ENCODE data around the gene BUB1B. TPM values are rescaled to one million over a fixed set of nuclear protein-coding genes. Genes with fewer than 3 reads are reported as not detected.

The BUB1B gene
- total RNA-seq, 4 donors from 2014 or later: 0.37 to 7.4 (median 1.5) TPM

DNA sequence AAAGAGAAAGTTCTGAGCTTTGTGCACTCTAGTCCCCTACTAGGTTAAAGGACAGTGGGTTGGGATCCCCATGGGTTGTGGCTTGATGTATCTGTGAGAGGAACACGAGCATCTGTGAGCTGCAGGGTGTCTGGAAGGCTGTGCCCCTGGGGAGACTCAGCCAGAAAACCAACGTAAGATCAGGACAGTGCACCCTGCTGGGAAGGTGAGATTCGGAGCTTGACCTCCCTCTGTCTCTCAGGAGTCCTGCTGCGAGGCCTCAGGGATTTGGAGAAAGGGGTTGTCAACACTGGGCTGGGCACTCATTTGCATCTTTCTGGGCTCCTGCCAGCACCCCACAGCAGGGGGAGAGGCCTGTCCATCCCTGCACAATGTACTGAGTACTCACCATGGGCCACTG is 106.8 kb downstream of the BUB1B start:
- DNase-seq (ENCODE audit: low spot score) (no peak), ATAC-seq (ENCODE audit: low FRiP score) (no peak)
- TF ChIP-seq, protein P1, sequence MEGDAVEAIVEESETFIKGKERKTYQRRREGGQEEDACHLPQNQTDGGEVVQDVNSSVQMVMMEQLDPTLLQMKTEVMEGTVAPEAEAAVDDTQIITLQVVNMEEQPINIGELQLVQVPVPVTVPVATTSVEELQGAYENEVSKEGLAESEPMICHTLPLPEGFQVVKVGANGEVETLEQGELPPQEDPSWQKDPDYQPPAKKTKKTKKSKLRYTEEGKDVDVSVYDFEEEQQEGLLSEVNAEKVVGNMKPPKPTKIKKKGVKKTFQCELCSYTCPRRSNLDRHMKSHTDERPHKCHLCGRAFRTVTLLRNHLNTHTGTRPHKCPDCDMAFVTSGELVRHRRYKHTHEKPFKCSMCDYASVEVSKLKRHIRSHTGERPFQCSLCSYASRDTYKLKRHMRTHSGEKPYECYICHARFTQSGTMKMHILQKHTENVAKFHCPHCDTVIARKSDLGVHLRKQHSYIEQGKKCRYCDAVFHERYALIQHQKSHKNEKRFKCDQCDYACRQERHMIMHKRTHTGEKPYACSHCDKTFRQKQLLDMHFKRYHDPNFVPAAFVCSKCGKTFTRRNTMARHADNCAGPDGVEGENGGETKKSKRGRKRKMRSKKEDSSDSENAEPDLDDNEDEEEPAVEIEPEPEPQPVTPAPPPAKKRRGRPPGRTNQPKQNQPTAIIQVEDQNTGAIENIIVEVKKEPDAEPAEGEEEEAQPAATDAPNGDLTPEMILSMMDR (IDR thresholded peaks at IDR 0.05): no peak

DNA sequence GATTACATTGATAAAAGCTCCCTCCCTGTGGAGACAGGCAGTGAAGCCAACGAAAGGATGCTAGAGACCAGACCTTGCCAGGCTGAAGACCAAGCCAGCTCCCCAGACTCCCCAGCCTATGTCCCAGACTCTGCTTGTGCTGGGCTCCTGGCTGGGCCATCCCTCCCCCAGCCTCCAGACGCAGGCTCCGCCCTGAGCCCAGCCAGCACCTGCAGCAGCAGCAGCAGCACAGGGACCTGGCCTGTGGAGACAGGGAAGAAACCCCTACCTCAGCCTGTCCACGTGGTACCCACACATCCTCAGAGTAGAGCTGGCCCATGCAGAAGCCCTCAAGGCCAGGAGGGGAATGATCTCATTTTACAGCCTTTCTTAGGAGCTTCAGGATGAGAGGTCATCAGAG is 108.7 kb downstream of the BUB1B start:
- TF ChIP-seq, protein P1 (IDR thresholded peaks at IDR 0.05): no peak
- DNase-seq (ENCODE audit: low spot score): no peak
- ATAC-seq (ENCODE audit: low FRiP score): no peak

DNA sequence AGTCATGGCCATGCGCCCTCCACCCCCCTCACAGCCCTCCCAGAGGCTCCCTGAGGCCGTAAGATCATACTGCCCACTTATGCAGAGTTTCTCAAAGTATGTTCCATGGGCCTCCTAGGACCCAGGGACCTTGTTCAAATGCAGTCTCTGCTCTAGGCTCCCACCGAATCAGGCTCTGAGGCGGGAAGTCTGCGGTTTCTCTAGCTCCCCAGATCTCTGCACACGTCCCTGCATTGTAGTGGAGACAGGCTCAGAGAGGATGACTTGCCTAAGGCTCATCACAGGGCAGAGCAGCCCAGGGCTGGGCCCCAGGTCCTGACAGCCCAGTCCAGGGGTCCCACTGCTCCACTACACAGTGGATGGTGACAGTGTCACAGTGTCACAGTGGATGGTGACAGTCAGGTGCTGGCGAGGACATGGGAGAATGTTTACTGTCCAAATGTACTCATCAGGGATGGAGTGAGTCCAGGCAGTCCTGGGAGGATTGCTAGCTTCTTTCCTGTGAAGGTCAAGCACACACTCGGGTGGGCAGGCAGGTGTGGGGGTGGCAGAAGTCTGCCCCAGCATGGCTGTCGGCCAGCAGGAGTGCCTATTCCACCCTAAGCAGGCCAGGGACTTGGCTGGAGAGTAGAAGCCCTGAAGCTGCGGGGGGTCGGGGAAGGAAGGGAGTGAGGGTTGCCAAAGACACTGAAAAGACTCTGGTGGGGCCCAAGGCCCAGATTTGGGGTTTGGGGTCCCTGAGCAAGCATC is 109.6 kb downstream of the BUB1B start:
- TF ChIP-seq, protein P1 (IDR thresholded peaks at IDR 0.05): no peak
- no peak for DNase-seq (ENCODE audit: low spot score)
- ATAC-seq (ENCODE audit: low FRiP score): no peak

Other genes starting within 250 kb of the BUB1B start
- 10 to 100 TPM in 2 of 4 donors, 1 to 10 TPM in 2; 5.6 to 23.9 (median 11.7) TPM for gene GPR176, start 240.8 kb upstream of the BUB1B start, total RNA-seq
- gene EIF2AK4, start 227.0 kb upstream of the BUB1B start, total RNA-seq: 10 to 100 TPM; 46.0 to 60.5 (median 51.6) TPM
- gene SRP14, start 121.9 kb upstream of the BUB1B start, total RNA-seq: 100 to 1,000 TPM; 276 to 299 (median 286) TPM
- 1 to 10 TPM; 3.7 to 7.7 (median 5.3) TPM for gene BMF, start 52.2 kb upstream of the BUB1B start, total RNA-seq
- gene PAK6, start 78.0 kb downstream of the BUB1B start, total RNA-seq: 1 to 10 TPM in 1 of 4 donors, under 1 TPM in 1, not detected in 2; 0.72 to 1.5 TPM
- gene ANKRD63, start 122.0 kb downstream of the BUB1B start, total RNA-seq: not detected
- 10 to 100 TPM; 12.0 to 35.1 (median 25.0) TPM for gene PLCB2, start 146.9 kb downstream of the BUB1B start, total RNA-seq
- 10 to 100 TPM in 3 of 4 donors, 1 to 10 TPM in 1; 9.1 to 17.5 (median 12.2) TPM for gene INAFM2, start 162.6 kb downstream of the BUB1B start, total RNA-seq
- 1 to 10 TPM; 1.1 to 7.4 (median 4.5) TPM for gene CCDC9B, start 179.9 kb downstream of the BUB1B start, total RNA-seq
- gene PHGR1, start 190.0 kb downstream of the BUB1B start, total RNA-seq: not detected
- 1 to 10 TPM in 1 of 4 donors, under 1 TPM in 3; under 0.01 to 1.1 (median 0.12) TPM for gene DISP2, start 197.2 kb downstream of the BUB1B start, total RNA-seq
- 10 to 100 TPM in 2 of 4 donors, 1 to 10 TPM in 2; 5.8 to 16.0 (median 11.9) TPM for gene KNSTRN, start 221.7 kb downstream of the BUB1B start, total RNA-seq
- 10 to 100 TPM; 45.0 to 63.5 (median 54.2) TPM for gene IVD, start 244.7 kb downstream of the BUB1B start, total RNA-seq